Breast epithelium (tissue), 4 donors: ENCODE measurements around the gene U2AF2. TPM values are rescaled to one million over a fixed set of nuclear protein-coding genes. Genes with fewer than 3 reads are reported as not detected.
"Not testable (repeated sequence)": the region's sequence is repeated elsewhere in the genome, so short reads cannot be mapped to it uniquely, and the experiment has no call there.

Experiments
- DNase-seq, 2 donors: peaks; one replicate each; pipeline ENCODE4 v3.0.0-alpha.2; 2019; ENCODE audit warnings: low spot score in 2 of 2
- H3K27ac ChIP-seq, 2 donors: fragments of 200-600 bp; sonication (generic) in 1 of 2; one replicate each; pipeline ENCODE4 v1.5.1; 2016 to 2019; ENCODE audit warnings: mild to moderate bottlenecking in 1 of 2
- H3K27me3 ChIP-seq, 2 donors: fragments of 200-600 bp; sonication (generic) in 1 of 2; one replicate each; pipeline versions ENCODE4 v1.5.1 to v1.6.0; 2017 to 2019; ENCODE audit warnings: control low read depth in 1 of 2, mild to moderate bottlenecking in 1 of 2
- H3K36me3 ChIP-seq: fragments of 200-600 bp; one replicate; pipeline ENCODE4 v1.5.1; 2019
- H3K4me1 ChIP-seq, 2 donors: fragments of 200-600 bp; sonication (generic); one replicate each; pipeline ENCODE4 v1.5.1; 2016 to 2019; ENCODE audit warnings: control low read depth in 1 of 2
- H3K4me3 ChIP-seq, 3 donors: fragments of 200-600 bp; sonication (generic); 1 replicate in 2 of 3; 2 replicates in 1 of 3; pipeline ENCODE4 v1.5.1; 2016 to 2019; ENCODE audit warnings: mild to moderate bottlenecking in 3 of 3, moderate library complexity in 2 of 3
- H3K9me3 ChIP-seq, 2 donors: fragments of 200-600 bp; sonication (generic) in 1 of 2; one replicate each; pipeline ENCODE4 v1.5.1; 2016 to 2019; ENCODE audit warnings: control low read depth in 1 of 2
- POLR2A ChIP-seq: fragments of 450-650 bp; IDR thresholded peaks from one replicate; pipeline ENCODE4 v1.6.1; 2016; ENCODE audit warnings: antibody characterized with exemption, mild to moderate bottlenecking, moderate library complexity
- POLR2AphosphoS5 ChIP-seq, 3 donors: sonication (generic); formaldehyde crosslinking; IDR thresholded peaks; one replicate each; pipeline ENCODE4 v1.6.1; 2017; ENCODE audit warnings: antibody characterized with exemption in 3 of 3
- intact Hi-C: fragments of 100-400 bp; cut with DNase I; formaldehyde crosslinking; loops from one replicate; pipeline ENCODE4 v1.15.1; 2023; ENCODE audit warnings: low total_unique reads
- total RNA-seq, 3 donors: library from RNA; depleted of rRNA; stranded (reverse); fragments of >200 nt; gene quantifications; one replicate each; pipeline ENCODE4 v1.1.0, GENCODE V29; 2016
- TF ChIP-seq, protein P1 (sequence below), 3 donors: fragments of 450-650 bp; IDR thresholded peaks; one replicate each; pipeline ENCODE4 v1.5.1; 2016 to 2017; ENCODE audit warnings: antibody characterized with exemption in 3 of 3, mild to moderate bottlenecking in 3 of 3, moderate library complexity in 3 of 3

U2AF2 gene
- total RNA-seq, 3 donors from 2014 or later: 82.5 to 93.4 (median 85.3) TPM

- Histone ChIP-seq H3K9me3 (peaks cover 0 to 6% of the 10 kb centered on the region in 2 donors), H3K27ac (no peak overlapping the region), H3K4me1 (no peaks in the 10 kb centered on the region), H3K27me3 (no peaks in the 10 kb centered on the region), H3K4me3 (no peak overlapping the region), H3K36me3 (no peaks in the 10 kb centered on the region)
- no peak for TF ChIP-seq POLR2A
- TF ChIP-seq POLR2AphosphoS5 (IDR thresholded peaks at IDR 0.05): no peak
- TF ChIP-seq, protein P1, sequence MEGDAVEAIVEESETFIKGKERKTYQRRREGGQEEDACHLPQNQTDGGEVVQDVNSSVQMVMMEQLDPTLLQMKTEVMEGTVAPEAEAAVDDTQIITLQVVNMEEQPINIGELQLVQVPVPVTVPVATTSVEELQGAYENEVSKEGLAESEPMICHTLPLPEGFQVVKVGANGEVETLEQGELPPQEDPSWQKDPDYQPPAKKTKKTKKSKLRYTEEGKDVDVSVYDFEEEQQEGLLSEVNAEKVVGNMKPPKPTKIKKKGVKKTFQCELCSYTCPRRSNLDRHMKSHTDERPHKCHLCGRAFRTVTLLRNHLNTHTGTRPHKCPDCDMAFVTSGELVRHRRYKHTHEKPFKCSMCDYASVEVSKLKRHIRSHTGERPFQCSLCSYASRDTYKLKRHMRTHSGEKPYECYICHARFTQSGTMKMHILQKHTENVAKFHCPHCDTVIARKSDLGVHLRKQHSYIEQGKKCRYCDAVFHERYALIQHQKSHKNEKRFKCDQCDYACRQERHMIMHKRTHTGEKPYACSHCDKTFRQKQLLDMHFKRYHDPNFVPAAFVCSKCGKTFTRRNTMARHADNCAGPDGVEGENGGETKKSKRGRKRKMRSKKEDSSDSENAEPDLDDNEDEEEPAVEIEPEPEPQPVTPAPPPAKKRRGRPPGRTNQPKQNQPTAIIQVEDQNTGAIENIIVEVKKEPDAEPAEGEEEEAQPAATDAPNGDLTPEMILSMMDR (IDR thresholded peaks at IDR 0.05): no peak
- DNase-seq: no peak
- intact Hi-C loops: no loop called here
Measured at GRCh38 chr19:55705972-55706371, 51.1 kb downstream of the U2AF2 start.

GRCh38 chr19:55711719-55712118, 56.9 kb downstream of the U2AF2 start:
- Histone ChIP-seq H3K4me3 (no peak overlapping the region), H3K9me3 (no peaks in the 10 kb centered on the region), H3K4me1 (no peaks in the 10 kb centered on the region), H3K36me3 (no peaks in the 10 kb centered on the region), H3K27me3 (peaks cover 0 to 28% of the 10 kb centered on the region in 2 donors), H3K27ac (no peak overlapping the region)
- DNase-seq: no peak
- no peak for TF ChIP-seq POLR2AphosphoS5 (IDR thresholded peaks at IDR 0.05)
- no peak for TF ChIP-seq POLR2A
- TF ChIP-seq, protein P1 (IDR thresholded peaks at IDR 0.05): no peak
- intact Hi-C loops: no loop called here

DNA sequence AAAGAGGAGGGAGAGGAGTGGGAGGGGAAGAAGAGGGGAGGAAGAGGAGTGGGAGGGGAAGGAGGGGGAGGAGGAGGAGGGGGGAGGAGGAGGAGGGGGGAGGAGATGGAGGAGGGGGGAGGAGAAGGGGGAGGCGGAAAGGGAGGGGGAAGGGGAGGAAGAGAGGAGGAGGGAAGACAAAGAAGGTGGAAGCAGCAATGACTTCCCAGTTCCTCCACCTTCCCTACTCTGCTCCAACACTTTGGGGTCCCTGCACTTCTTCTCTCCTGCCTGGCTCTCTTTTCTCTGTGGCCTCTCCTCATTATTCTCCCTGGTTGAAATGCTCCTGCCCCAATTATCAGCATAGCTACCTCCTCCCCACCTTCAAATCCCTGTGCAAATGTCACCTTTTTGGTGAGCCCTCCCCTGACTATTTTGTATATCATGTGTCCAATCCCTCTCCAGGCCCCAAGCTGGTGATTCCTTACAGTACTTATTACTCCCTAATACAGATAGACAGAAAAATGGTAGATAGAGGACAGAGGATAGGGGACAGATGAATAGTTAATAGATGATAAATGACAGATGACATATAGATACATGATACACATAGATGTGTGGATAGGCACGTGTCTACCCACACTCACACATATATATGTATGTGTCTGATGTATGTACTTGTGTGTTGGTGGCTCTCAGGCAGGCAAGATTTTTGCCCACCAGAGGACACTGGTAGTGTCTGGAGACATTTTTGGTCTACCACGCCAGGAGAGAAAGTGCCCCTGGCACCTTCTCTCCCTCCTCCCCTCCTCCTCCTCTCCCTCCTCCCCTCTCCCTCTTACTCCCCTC, 58.2 kb downstream of the U2AF2 start:
- H3K36me3 ChIP-seq: no peaks in the 10 kb centered on the region
- no peaks in the 10 kb centered on the region for H3K9me3 ChIP-seq
- DNase-seq: no peak
- H3K27ac ChIP-seq: no peak overlapping the region
- H3K27me3 ChIP-seq: peaks cover 0 to 34% of the 10 kb centered on the region in 2 donors
- intact Hi-C loops: no loop called here
- no peaks in the 10 kb centered on the region for H3K4me1 ChIP-seq
- H3K4me3 ChIP-seq: no peak overlapping the region
- no peak for TF ChIP-seq POLR2A
- TF ChIP-seq, protein P1 (IDR thresholded peaks at IDR 0.05): no peak
- no peak for TF ChIP-seq POLR2AphosphoS5 (IDR thresholded peaks at IDR 0.05)

GRCh38 chr19:55716531-55716930, 61.7 kb downstream of the U2AF2 start:
- TF ChIP-seq, protein P1 (IDR thresholded peaks at IDR 0.05): no peak
- TF ChIP-seq POLR2A (no peak), POLR2AphosphoS5 (IDR thresholded peaks at IDR 0.05) (no peak)
- no peaks in the 10 kb centered on the region for H3K4me1 ChIP-seq
- peaks cover 0 to 13% of the 10 kb centered on the region in 2 donors for H3K9me3 ChIP-seq
- intact Hi-C loops: no loop called here
- peaks cover 0 to 46% of the 10 kb centered on the region in 2 donors for H3K27me3 ChIP-seq
- no peak overlapping the region for H3K4me3 ChIP-seq
- H3K27ac ChIP-seq: no peak overlapping the region
- no peak for DNase-seq
- no peaks in the 10 kb centered on the region for H3K36me3 ChIP-seq

GRCh38 chr19:55717251-55717650, 62.4 kb downstream of the U2AF2 start:
- no peak for TF ChIP-seq POLR2AphosphoS5 (IDR thresholded peaks at IDR 0.05)
- TF ChIP-seq POLR2A: no peak
- TF ChIP-seq, protein P1 (IDR thresholded peaks at IDR 0.05): no peak
- H3K9me3 ChIP-seq: peaks cover 0 to 19% of the 10 kb centered on the region in 2 donors
- H3K4me3 ChIP-seq: no peak overlapping the region
- no peak overlapping the region for H3K27ac ChIP-seq
- H3K4me1 ChIP-seq: no peaks in the 10 kb centered on the region
- no peak for DNase-seq
- intact Hi-C loops: no loop called here
- H3K36me3 ChIP-seq: no peaks in the 10 kb centered on the region
- peaks cover 0 to 39% of the 10 kb centered on the region in 2 donors for H3K27me3 ChIP-seq

DNA sequence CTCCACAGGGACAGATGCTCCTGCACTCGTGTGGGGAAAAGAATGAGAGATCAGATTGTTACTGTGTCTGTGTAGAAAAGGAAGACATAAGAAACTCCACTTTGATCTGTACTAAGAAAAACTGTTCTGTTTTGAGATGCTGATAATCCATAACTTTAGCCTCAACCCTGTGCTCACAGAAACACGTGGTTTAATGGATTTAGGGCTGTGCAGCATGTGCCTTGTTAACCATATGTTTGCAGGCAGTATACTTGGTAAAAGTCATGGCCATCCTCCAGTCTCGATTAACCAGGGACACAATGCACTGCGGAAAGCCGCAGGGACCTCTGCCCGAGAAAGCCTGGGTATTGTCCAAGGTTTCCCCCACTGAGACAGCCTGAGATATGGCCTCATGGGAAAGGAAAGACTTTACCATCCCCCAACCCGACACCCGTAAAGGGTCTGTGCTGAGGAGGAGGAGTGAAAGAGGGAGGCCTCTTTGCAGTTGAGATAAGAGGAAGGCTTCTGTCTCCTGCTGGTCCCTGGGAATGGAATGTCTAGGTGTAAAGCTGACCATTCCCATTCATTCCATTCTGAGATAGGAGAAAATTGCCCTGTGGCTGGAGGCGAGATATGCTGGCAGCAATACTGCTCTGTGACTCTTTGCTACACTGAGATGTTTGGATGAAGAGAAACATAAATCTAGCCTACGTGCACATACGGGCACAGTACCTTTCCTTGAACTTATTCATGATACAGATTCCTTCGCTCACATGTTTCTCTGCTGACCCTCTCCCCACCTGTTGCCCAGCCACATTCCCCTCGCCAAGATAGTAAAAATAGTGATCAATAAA, 63.3 kb downstream of the U2AF2 start:
- not testable (repeated sequence) for DNase-seq, H3K36me3 ChIP-seq, H3K4me3 ChIP-seq, H3K27ac ChIP-seq, H3K4me1 ChIP-seq
- intact Hi-C loops: loop anchor here (2.0 kb wide), 1 partner anchor 75 kb away; no protein-coding TSS in a partner anchor
- Histone ChIP-seq H3K9me3 (peaks cover 0 to 19% of the 10 kb centered on the region in 2 donors), H3K27me3 (peaks cover 0 to 39% of the 10 kb centered on the region in 2 donors)
